ENCODE measurements around the gene SCNM1. TPM values are rescaled to one million over a fixed set of nuclear protein-coding genes. Genes with fewer than 3 reads are reported as not detected.
"Not testable (repeated sequence)": the region's sequence is repeated elsewhere in the genome, so short reads cannot be mapped to it uniquely, and the experiment has no call there.

SCNM1 gene
- polyA plus RNA-seq, 4 donors = 37.5 to 41.7 (median 38.9) TPM

- peak; percentile 80 to 89 (median 84) for DNase-seq (ENCODE audit: low read depth in 4 of 4, low spot score in 3 of 4)
Observed at GRCh38 chr1:151146412-151147131, 19.4 kb upstream of the SCNM1 start, which contains the start of gene SEMA6C. Gene SEMA6C, minus strand, starts transcription at chr1:151146631. Its CDS starts 4,010 bp downstream, at chr1:151142621.

DNA sequence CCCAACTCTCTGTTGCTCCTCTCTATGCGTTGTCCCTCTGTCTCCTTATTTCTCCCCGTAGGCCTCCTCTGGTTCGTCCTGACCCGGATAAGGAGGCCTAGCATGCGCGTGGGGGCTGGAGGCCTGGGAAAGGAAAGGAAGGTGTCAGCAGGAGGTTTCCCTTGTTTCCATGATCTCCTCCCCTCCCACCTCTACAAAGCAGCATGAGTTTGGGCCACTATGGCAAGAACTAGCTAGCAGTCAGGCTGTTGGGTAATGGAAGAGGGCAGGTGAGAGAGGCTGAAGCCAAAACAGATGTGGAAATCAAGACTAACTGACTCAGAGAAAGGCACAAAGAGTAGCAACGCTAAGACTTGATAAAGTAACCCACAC is 18.8 kb upstream of the SCNM1 start:
- no peak for DNase-seq (ENCODE audit: low read depth in 4 of 4, low spot score in 3 of 4)

- DNase-seq (ENCODE audit: low read depth in 4 of 4, low spot score in 3 of 4) = no peak
Observed at GRCh38 chr1:151147665-151148064, 18.3 kb upstream of the SCNM1 start.

- DNase-seq (ENCODE audit: low read depth in 4 of 4, low spot score in 3 of 4) = no peak
Observed at GRCh38 chr1:151156515-151156819, 9.5 kb upstream of the SCNM1 start, which contains the start of gene TNFAIP8L2. Gene TNFAIP8L2, plus strand, starts transcription at chr1:151156649. Its CDS starts 2,049 bp downstream, at chr1:151158698.

- DNase-seq (ENCODE audit: low read depth in 4 of 4, low spot score in 3 of 4) = no peak
Observed at GRCh38 chr1:151157067-151157531, 8.8 kb upstream of the SCNM1 start.

DNA sequence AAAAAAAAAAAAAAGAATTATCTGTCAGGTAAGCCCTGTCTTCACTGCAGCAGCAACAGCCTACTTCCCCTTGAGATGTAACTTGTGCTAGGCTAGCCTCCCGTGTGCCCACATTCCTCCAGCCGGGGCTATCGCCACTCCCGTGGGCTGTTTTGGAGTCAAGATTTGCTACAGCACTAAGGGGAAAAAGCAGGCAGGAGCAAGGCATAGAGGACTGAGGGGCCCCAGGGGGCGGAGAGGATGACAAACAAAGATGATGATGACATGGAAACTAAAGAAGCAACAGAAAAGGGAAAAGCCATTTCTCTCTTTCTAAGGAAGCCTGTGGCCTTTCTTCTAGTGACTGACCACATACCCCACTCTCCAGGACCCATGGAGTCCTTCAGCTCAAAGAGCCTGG is 7.6 kb upstream of the SCNM1 start:
- no peak for DNase-seq (ENCODE audit: low read depth in 4 of 4, low spot score in 3 of 4)

GRCh38 chr1:151158751-151159251 is 7.1 kb upstream of the SCNM1 start:
- DNase-seq (ENCODE audit: low read depth in 4 of 4, low spot score in 3 of 4) = no peak

GRCh38 chr1:151159373-151159772 is 6.6 kb upstream of the SCNM1 start:
- DNase-seq (ENCODE audit: low read depth in 4 of 4, low spot score in 3 of 4) = no peak

- DNase-seq (ENCODE audit: low read depth in 4 of 4, low spot score in 3 of 4) = no peak
Observed at GRCh38 chr1:151164732-151165280, 1.1 kb upstream of the SCNM1 start.

- DNase-seq (ENCODE audit: low read depth in 4 of 4, low spot score in 3 of 4) = no peak
Observed at GRCh38 chr1:151165281-151165737, 635 bp upstream of the SCNM1 start.

DNA sequence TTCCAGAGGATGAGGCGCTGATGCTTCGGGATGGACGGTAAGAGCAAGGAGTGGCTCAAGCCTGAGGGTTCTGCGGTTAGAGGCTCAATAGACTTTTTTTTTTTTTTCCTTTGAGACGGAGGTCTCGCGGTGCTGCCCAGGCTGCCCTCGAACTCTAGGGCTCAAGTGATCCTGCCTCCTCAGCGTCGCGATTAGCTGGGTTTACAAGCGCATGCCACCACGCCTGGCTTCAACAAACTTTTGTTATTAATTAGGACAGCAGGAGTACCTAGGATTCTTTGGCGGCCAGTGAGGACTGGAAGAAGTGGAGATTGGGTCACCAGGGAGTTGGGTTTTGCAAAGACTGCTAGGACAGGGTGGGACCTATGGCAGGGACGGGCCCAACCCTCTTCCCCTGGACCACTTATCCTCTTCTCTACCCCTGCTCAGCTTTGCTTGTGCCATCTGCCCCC is 587 bp downstream of the SCNM1 start:
- no peak for DNase-seq (ENCODE audit: low read depth in 4 of 4, low spot score in 3 of 4)

DNA sequence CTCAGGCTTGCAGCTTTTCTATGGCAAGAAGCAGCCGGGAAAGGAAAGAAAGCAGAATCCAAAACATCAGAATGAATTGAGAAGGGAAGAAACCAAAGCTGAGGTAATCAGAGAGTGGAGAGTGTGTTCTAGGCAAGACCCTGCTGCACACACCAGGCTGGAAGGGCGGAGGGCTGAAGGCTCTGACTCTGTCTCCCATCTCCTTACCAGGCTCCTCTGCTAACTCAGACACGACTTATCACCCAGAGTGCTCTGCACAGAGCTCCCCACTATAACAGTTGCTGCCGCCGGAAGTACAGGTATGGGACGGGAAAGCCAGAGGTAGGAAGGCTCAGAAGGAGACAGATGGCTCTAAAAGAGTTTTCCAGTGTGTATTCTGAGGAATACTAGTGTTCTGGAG is 1.2 kb downstream of the SCNM1 start:
- no peak for DNase-seq (ENCODE audit: low read depth in 4 of 4, low spot score in 3 of 4)

GRCh38 chr1:151171190-151171589 is 5.2 kb downstream of the SCNM1 start:
- no peak for DNase-seq (ENCODE audit: low read depth in 4 of 4, low spot score in 3 of 4)

DNA sequence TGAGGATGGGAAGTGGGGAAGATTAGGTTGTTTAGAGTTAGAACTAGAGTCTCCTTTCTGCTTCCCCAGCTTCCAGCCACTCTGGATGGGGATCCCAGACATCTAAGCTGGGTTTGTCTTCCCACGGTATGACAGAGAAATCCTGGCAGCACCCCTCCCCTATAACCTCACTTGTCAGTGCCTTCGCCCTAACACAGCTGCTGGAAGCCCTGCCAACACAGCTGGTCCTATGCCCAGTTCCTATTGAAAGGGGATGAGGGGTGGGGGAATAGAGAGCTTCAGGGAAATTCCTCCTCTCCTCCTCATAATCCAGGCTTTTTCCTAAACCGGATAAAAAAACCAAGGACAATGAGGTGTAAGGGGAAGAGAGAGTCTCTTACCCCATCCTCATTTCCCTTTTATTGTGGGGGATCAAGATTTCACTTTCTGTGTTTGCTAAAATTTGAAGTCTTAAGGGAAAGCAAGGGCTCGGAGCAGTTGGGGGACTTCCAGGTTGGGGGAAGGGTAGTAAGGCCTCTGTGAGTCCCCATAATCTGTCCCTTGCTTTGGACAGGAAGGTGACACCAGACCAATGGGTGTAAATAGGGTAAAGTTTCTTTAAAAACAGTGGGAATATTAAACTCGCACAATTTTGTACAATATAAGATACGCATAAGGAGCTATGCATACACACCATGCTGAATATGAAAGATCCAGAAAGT is 9.2 kb downstream of the SCNM1 start:
- DNase-seq (ENCODE audit: low read depth in 4 of 4, low spot score in 3 of 4) = no peak

- no peak for DNase-seq (ENCODE audit: low read depth in 4 of 4, low spot score in 3 of 4)
Observed at GRCh38 chr1:151175863-151176262, 9.9 kb downstream of the SCNM1 start, which contains the start of gene TMOD4. Gene TMOD4, minus strand, starts transcription at chr1:151175981. Its CDS starts 1,106 bp downstream, at chr1:151174875.

- DNase-seq (ENCODE audit: low read depth in 4 of 4, low spot score in 3 of 4) = no peak
Observed at GRCh38 chr1:151176514-151177045, 10.6 kb downstream of the SCNM1 start.

DNA sequence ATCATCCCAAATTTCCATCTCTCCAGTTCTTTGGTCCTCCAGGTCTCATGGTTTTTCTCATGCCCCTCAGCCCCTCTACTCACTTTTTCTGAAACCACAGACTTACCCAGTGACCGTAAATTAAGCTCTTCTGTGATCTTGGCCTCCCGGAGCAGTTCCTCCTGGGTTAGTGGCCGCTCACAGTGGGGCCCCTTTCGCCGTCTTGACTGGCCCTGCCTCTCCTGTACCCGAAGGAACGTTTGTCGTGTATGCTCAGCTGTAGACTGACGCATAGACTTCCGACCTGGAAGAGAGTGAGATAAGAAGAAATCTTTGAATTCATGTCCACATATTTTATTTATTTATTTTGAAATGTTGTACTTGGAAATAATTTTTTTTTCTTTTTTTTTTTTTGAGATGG is 18.3 kb downstream of the SCNM1 start:
- DNase-seq (ENCODE audit: low read depth in 4 of 4, low spot score in 3 of 4) = no peak

DNA sequence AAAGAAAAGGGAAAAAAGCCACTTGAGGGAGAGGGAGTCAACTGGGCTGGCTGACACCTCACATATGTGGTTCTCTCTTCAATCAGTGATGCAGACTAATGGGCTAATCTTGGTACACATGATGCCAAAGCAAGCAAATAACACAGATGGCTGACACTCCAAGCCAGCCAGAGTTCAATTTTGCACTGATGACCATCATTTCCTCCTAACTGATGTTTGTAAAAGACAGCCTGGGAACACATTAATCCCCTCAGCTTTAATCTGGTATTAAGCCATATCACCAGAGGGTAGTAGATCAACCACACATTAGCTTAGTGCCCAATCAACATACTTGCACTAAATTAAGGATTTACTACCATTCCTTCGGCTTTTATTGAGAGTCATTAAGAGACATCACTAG is 21.3 kb downstream of the SCNM1 start:
- no peak for DNase-seq (ENCODE audit: low read depth in 4 of 4, low spot score in 3 of 4)

DNA sequence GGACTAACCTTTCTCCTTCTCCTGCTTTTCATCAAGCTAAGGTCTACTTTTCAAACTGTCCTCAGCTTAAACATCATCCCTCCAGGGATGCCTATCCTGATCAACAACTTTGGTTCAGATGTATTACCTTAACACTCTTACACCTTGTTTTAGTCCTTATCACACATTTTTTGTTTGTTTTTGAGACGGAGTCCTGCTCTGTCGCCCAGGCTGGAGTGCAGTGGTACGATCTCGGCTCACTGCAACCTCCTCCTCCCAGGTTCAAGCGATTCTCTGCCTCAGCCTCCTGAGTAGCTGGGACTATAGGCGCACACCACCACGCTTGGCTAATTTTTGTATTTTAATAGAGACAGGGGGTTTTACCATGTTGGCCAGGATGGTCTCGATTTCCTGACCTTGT is 22.7 kb downstream of the SCNM1 start:
- not testable (repeated sequence) for DNase-seq (ENCODE audit: low read depth in 4 of 4, low spot score in 3 of 4)

DNA sequence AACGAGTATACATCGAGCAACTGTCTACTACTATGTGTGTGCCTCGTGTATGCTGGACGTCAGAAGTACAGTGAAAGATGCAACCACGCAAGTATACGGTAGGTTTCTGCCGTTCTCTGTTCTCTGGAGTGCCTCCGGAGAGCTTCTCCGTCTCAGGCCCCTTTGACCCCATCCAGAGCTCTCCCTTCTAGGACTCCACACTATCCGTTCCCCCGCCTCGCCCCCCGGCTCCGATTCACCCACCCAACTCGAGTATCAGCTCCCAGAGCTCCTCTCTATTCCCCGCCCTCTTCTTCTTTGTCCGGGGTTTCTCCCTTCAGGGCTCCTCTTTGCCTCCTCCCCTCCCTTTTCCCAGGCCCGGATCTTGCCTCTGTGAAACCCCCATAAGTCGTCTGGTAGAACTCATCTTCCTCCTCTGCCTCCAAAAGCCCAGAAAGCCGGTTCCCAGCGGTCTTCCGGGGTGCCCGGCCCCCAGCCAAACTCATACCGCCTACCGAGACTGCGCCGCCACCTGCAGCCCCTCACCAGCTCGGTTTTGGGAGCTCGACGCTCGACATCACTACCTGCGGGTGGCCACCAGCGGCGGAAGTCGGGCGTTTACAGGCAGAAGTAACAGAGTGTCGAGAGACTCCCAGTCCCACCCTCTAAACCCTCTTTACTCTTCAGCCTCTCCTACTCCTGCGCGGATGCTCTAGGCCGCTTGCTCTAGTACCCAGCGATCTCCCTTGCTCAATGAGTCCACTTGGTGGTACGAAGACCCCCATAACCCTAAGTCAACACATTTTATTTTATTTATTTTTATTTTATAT is 23.9 kb downstream of the SCNM1 start, which contains the start of gene VPS72:
VPS72 (minus strand) TSS at position 561 of the 809 bp plus-strand sequence; CDS start at position 485, 76 bp downstream.
- peak; percentile 70 to 84 (median 81) for DNase-seq (ENCODE audit: low read depth in 4 of 4, low spot score in 3 of 4)
